GM23338 (cell line): ENCODE data around the gene PROCR. TPM values are rescaled to one million over a fixed set of nuclear protein-coding genes. Genes with fewer than 3 reads are reported as not detected.
A peak's percentile ranks its signal among the peaks of the same experiment; 100 is the strongest.

Source experiments
- ATAC-seq: fragments of 200-7000 bp; cut with Tn5 transposase; 3 replicates; pipeline ENCODE4 v1.9.1; 2020
- DNase-seq: peaks from one replicate; pipeline ENCODE4 v3.0.0-alpha.2; 2015; ENCODE audit warnings: low spot score
- H2AFZ ChIP-seq: fragments of 200-600 bp; sonication (generic); 2 replicates; pipeline ENCODE4 v1.8.0; 2016; ENCODE audit warnings: antibody characterized with exemption, mild to moderate bottlenecking, moderate library complexity
- H3F3A ChIP-seq: fragments of 200-600 bp; sonication (generic); replicated peaks from 2 replicates; pipeline ENCODE4 v1.8.0; 2017; ENCODE audit warnings: antibody characterized with exemption, mixed run types, low read depth
- H3K27ac ChIP-seq: fragments of 200-600 bp; sonication (generic); 2 replicates; pipeline ENCODE4 v1.6.1; 2016; ENCODE audit warnings: low read depth
- H3K27me3 ChIP-seq: fragments of 200-600 bp; sonication (generic); 2 replicates; pipeline ENCODE4 v1.8.0; 2016; ENCODE audit warnings: mild to moderate bottlenecking, mixed run types, moderate library complexity; ENCODE audit not compliant: insufficient read depth
- H3K36me3 ChIP-seq: fragments of 200-600 bp; sonication (generic); 2 replicates; pipeline ENCODE4 v1.8.0; 2016; ENCODE audit warnings: mild to moderate bottlenecking; ENCODE audit not compliant: insufficient read depth
- H3K4me1 ChIP-seq: fragments of 200-600 bp; sonication (generic); 2 replicates; pipeline ENCODE4 v1.8.0; 2016; ENCODE audit warnings: mild to moderate bottlenecking, moderate library complexity; ENCODE audit not compliant: insufficient read depth
- H3K4me2 ChIP-seq: fragments of 200-600 bp; sonication (generic); 2 replicates; pipeline ENCODE4 v1.7.1; 2017; ENCODE audit warnings: mixed run types
- H3K4me3 ChIP-seq: fragments of 200-600 bp; sonication (generic); 2 replicates; pipeline ENCODE4 v1.6.1; 2016; ENCODE audit warnings: mixed run types
- H3K79me2 ChIP-seq: fragments of 200-600 bp; sonication (generic); replicated peaks from 2 replicates; pipeline ENCODE4 v1.8.0; 2017; ENCODE audit warnings: mild to moderate bottlenecking; ENCODE audit not compliant: insufficient read depth
- H3K9me2 ChIP-seq: fragments of 200-600 bp; sonication (generic); 2 replicates; pipeline ENCODE4 v1.8.0; 2017; ENCODE audit not compliant: insufficient read depth
- H4K20me1 ChIP-seq: fragments of 200-600 bp; sonication (generic); replicated peaks from 2 replicates; pipeline ENCODE4 v1.8.0; 2017; ENCODE audit warnings: mild to moderate bottlenecking; ENCODE audit not compliant: insufficient read depth
- H3K27ac Mint-ChIP-seq: 2 replicates; pipeline ENCODE4 v1.8.0; 2020; ENCODE audit warnings: inconsistent platforms, mild to moderate bottlenecking, moderate library complexity, mixed read lengths
- H3K27me3 Mint-ChIP-seq: 3 replicates; pipeline ENCODE4 v1.8.0; 2022; ENCODE audit warnings: low read depth, mild to moderate bottlenecking, moderate library complexity, mixed read lengths, inconsistent platforms; ENCODE audit not compliant: insufficient read depth, poor library complexity
- H3K36me3 Mint-ChIP-seq: 3 replicates; pipeline ENCODE4 v1.8.0; 2021; ENCODE audit warnings: low read depth, mild to moderate bottlenecking, inconsistent platforms, moderate library complexity, mixed read lengths
- H3K4me1 Mint-ChIP-seq: 3 replicates; pipeline ENCODE4 v1.8.0; 2020; ENCODE audit warnings: mild to moderate bottlenecking, inconsistent platforms, mixed read lengths
- H3K4me3 Mint-ChIP-seq: 3 replicates; pipeline ENCODE4 v1.8.0; 2021; ENCODE audit warnings: moderate library complexity, mild to moderate bottlenecking, inconsistent platforms, mixed read lengths
- H3K9me3 Mint-ChIP-seq: 3 replicates; pipeline ENCODE4 v1.8.0; 2020; ENCODE audit warnings: moderate library complexity, mild to moderate bottlenecking, inconsistent platforms, mixed read lengths
- CREB1 ChIP-seq: fragments of 250-450 bp; sonication (Bioruptor Pico); IDR thresholded peaks from 2 replicates; pipeline ENCODE4 v1.5.0; 2020; ENCODE audit warnings: low read depth, mild to moderate bottlenecking, moderate library complexity
- CTCF ChIP-seq, 2 experiments: fragments of 200-600 bp in 1 of 2; sonication (generic) in 1 of 2; conservative IDR thresholded peaks; 2 replicates each; pipeline versions ENCODE4 v1.5.1 to v1.6.1; 2016 to 2017; ENCODE audit warnings: antibody characterized with exemption in 2 of 2, low read depth in 2 of 2, mild to moderate bottlenecking in 2 of 2, moderate library complexity in 1 of 2
- EZH2 ChIP-seq: fragments of 200-600 bp; sonication (generic); IDR thresholded peaks from one replicate; pipeline ENCODE4 v1.8.0; 2017; ENCODE audit warnings: antibody characterized with exemption, mild to moderate bottlenecking, low read depth; ENCODE audit not compliant: unreplicated experiment
- EZH2phosphoT487 ChIP-seq: fragments of 200-600 bp; sonication (generic); IDR thresholded peaks from one replicate; pipeline ENCODE4 v1.8.1; 2018; ENCODE audit warnings: antibody characterized with exemption; ENCODE audit not compliant: unreplicated experiment
- JUNB ChIP-seq: IDR thresholded peaks from one replicate; pipeline ENCODE4 v1.6.1; 2016; ENCODE audit warnings: antibody characterized with exemption; ENCODE audit not compliant: unreplicated experiment
- NANOG ChIP-seq: IDR thresholded peaks from 2 replicates; pipeline ENCODE4 v1.6.1; 2016; ENCODE audit warnings: antibody characterized with exemption, borderline replicate concordance
- POLR2AphosphoS5 ChIP-seq: IDR thresholded peaks from 2 replicates; pipeline ENCODE4 v1.6.1; 2016; ENCODE audit warnings: antibody characterized with exemption, low read depth
- REST ChIP-seq: IDR thresholded peaks from one replicate; pipeline ENCODE4 v1.6.1; 2018; ENCODE audit warnings: antibody characterized with exemption; ENCODE audit not compliant: unreplicated experiment
- ZNF114 ChIP-seq: fragments of 250-450 bp; sonication (Bioruptor Pico); IDR thresholded peaks from 2 replicates; pipeline ENCODE4 v1.5.0; 2020; ENCODE audit warnings: mild to moderate bottlenecking, moderate library complexity
- ZNF462 ChIP-seq: fragments of 250-450 bp; sonication (Bioruptor Pico); IDR thresholded peaks from 2 replicates; pipeline ENCODE4 v1.5.0; 2020; ENCODE audit warnings: mild to moderate bottlenecking, moderate library complexity
- polyA plus RNA-seq: library from polyadenylated mRNA; unstranded; fragments of >200 nt; fragmentation: Nextera tagmentation; extraction: Ambion mirVana; gene quantifications from 2 replicates; pipeline ENCODE4 v1.2.1, GENCODE V29; 2016
- total RNA-seq: library from RNA; depleted of rRNA; stranded (reverse); fragments of >200 nt; shearing (Covaris generic); gene quantifications from 2 replicates; pipeline ENCODE4 v1.2.3, GENCODE V29; 2014

Gene PROCR
- total and polyA plus RNA-seq, 2 experiments from 2014 or later = 32.9 to 36.1 TPM

- Histone ChIP-seq H3K4me2 (no peak overlapping the region), H2AFZ (no peak overlapping the region), H3K4me1 (no peaks in the 10 kb centered on the region), H3K36me3 (0 out of 2 replicates have a peak, but pooled peaks cover 6% of the 10 kb centered on the region), H3K79me2 (no peaks in the 10 kb centered on the region), H3F3A (no peaks in the 10 kb centered on the region), H3K27ac (no peak overlapping the region), H4K20me1 (no peaks in the 10 kb centered on the region), H3K4me3 (no peak overlapping the region), H3K27me3 (no peaks in the 10 kb centered on the region), H3K9me2 (no peaks in the 10 kb centered on the region)
- TF ChIP-seq CTCF (conservative IDR thresholded peaks at IDR 0.05; ENCODE audit: low read depth in 2 of 2) (no peak), EZH2 (no peak), JUNB (no peak), EZH2phosphoT487 (no peak)
- H3K27ac Mint-ChIP-seq = peak overlapping the region; percentile 28; the same call in 1 of the 2 replicates
- no peaks in the 10 kb centered on the region for H3K4me1 Mint-ChIP-seq
- peaks cover 2% of the 10 kb centered on the region for H3K27me3 Mint-ChIP-seq
- DNase-seq = no peak
- H3K36me3 Mint-ChIP-seq = peaks cover 17% of the 10 kb centered on the region
- no peak overlapping the region for H3K4me3 Mint-ChIP-seq
- ATAC-seq = no peak
- no peaks in the 10 kb centered on the region for H3K9me3 Mint-ChIP-seq
Measured at GRCh38 chr20:35134472-35134871, 37.4 kb upstream of the PROCR start.

GRCh38 chr20:35134880-35135279 is 37.0 kb upstream of the PROCR start:
- Mint-ChIP-seq H3K36me3 (peaks cover 17% of the 10 kb centered on the region), H3K27me3 (peaks cover 2% of the 10 kb centered on the region), H3K9me3 (no peaks in the 10 kb centered on the region), H3K4me3 (no peak overlapping the region), H3K4me1 (no peaks in the 10 kb centered on the region), H3K27ac (no peak overlapping the region)
- Histone ChIP-seq H3K36me3 (peaks cover 6% of the 10 kb centered on the region; the same call in 1 of the 2 replicates), H3K27ac (no peak overlapping the region), H3K4me3 (no peak overlapping the region), H3K9me2 (no peaks in the 10 kb centered on the region), H3K4me2 (no peak overlapping the region), H3K4me1 (no peaks in the 10 kb centered on the region), H2AFZ (no peak overlapping the region), H3F3A (no peaks in the 10 kb centered on the region), H3K27me3 (no peaks in the 10 kb centered on the region), H3K79me2 (no peaks in the 10 kb centered on the region), H4K20me1 (no peaks in the 10 kb centered on the region)
- ATAC-seq (no peak), DNase-seq (no peak)
- TF ChIP-seq POLR2AphosphoS5 = no peak
- no peak for TF ChIP-seq CREB1 (CRISPR knock-in tag)
- no peak for TF ChIP-seq REST
- TF ChIP-seq ZNF114 (CRISPR knock-in tag) = no peak
- TF ChIP-seq NANOG = no peak
- no peak for TF ChIP-seq ZNF462 (CRISPR knock-in tag)
- TF ChIP-seq EZH2 = no peak
